ENCODE measurements around the gene SKOR2.

DNA sequence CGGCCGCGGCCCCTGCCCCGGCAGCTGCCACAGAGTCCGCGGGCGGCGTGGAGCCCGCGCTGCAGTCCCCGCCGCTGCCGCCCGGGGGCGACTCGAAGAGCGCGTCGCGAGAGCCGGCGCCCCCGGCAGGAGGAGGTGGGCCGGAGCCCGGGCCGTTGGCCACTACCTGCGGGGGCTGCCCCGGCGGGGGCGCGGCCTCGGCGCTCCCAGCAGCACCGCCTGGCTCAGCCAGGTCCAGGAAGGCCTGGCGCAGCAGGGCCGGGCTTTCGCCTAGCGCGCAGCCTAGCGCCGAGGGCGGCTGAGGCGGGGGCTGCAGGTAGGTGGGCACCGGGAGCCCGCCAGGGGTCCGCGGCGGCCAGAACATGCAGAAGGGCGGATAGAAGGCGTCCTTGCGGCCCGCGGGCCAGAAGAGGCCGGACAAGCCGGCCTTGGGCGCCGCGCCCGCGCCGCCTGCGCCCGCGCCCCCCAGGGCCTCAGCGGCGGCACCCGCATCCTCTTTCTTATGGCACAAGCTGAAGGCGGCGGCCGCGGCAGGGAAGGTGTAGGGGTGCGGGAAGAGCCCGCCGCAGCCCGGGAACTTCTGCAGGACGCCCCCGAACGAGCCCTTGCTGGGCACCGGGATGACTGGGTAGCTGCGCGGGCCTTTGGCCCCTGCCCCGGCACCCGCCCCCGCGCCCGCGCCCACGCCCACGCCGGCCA is 3.9 kb downstream of the SKOR2 start:
- TF ChIP-seq EZH2phosphoT487 (IDR thresholded peaks at IDR 0.05; ENCODE audit: low read depth): no peak
- TF ChIP-seq, protein P1, sequence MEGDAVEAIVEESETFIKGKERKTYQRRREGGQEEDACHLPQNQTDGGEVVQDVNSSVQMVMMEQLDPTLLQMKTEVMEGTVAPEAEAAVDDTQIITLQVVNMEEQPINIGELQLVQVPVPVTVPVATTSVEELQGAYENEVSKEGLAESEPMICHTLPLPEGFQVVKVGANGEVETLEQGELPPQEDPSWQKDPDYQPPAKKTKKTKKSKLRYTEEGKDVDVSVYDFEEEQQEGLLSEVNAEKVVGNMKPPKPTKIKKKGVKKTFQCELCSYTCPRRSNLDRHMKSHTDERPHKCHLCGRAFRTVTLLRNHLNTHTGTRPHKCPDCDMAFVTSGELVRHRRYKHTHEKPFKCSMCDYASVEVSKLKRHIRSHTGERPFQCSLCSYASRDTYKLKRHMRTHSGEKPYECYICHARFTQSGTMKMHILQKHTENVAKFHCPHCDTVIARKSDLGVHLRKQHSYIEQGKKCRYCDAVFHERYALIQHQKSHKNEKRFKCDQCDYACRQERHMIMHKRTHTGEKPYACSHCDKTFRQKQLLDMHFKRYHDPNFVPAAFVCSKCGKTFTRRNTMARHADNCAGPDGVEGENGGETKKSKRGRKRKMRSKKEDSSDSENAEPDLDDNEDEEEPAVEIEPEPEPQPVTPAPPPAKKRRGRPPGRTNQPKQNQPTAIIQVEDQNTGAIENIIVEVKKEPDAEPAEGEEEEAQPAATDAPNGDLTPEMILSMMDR (IDR thresholded peaks at IDR 0.05; ENCODE audit: low read depth, low read length): no peak
